Activated CD4-positive, alpha-beta T cell treated with anti-CD3 and anti-CD28 coated beads, Interleukin-10, Interleukin-2, amounts not matched to agents 100 ng/mL and 50 ng/mL, durations not matched to agents 16 hours and 8 hours (primary cell): ENCODE measurements around the gene MAP3K20.
"Not testable (repeated sequence)": the region's sequence is repeated elsewhere in the genome, so short reads cannot be mapped to it uniquely, and the experiment has no call there.

ENCODE experiments used
- DNase-seq: peaks from one replicate; pipeline ENCODE4 v3.0.0-alpha.2; 2020

MAP3K20 gene

GRCh38 chr2:173087793-173088496 is 12.3 kb downstream of the MAP3K20 start:
- DNase-seq = no peak

- no peak for DNase-seq
These were observed 14.7 kb downstream of the MAP3K20 start for GRCh38 chr2:173090276-173090877.

GRCh38 chr2:173090973-173091660 is 15.5 kb downstream of the MAP3K20 start:
- no peak for DNase-seq

- no peak for DNase-seq
These were observed 16.3 kb downstream of the MAP3K20 start for GRCh38 chr2:173091910-173092309.

GRCh38 chr2:173092844-173093402 is 17.3 kb downstream of the MAP3K20 start:
- DNase-seq = no peak

- not testable (repeated sequence) for DNase-seq
These were observed 18.0 kb downstream of the MAP3K20 start for GRCh38 chr2:173093617-173094016.

GRCh38 chr2:173094731-173095130 is 19.1 kb downstream of the MAP3K20 start:
- no peak for DNase-seq

- no peak for DNase-seq
These were observed 19.7 kb downstream of the MAP3K20 start for GRCh38 chr2:173095356-173095755.

GRCh38 chr2:173099271-173099670 is 23.6 kb downstream of the MAP3K20 start:
- DNase-seq = no peak

- DNase-seq = peak; percentile 38
These were observed 24.2 kb downstream of the MAP3K20 start for GRCh38 chr2:173099804-173100203.

- peak; percentile 64 for DNase-seq
These were observed 26.0 kb downstream of the MAP3K20 start for GRCh38 chr2:173101687-173102086.

- DNase-seq = no peak
These were observed 28.5 kb downstream of the MAP3K20 start for GRCh38 chr2:173104156-173104555.

GRCh38 chr2:173106959-173107628 is 31.4 kb downstream of the MAP3K20 start:
- DNase-seq = no peak

- no peak for DNase-seq
These were observed 32.0 kb downstream of the MAP3K20 start for GRCh38 chr2:173107629-173108022.

GRCh38 chr2:173109253-173110188 is 33.9 kb downstream of the MAP3K20 start:
- DNase-seq = no peak

- no peak for DNase-seq
These were observed 42.0 kb downstream of the MAP3K20 start for GRCh38 chr2:173117678-173118077.

- no peak for DNase-seq
These were observed 42.7 kb downstream of the MAP3K20 start for GRCh38 chr2:173118395-173118794.

- DNase-seq = no peak
These were observed 43.6 kb downstream of the MAP3K20 start for GRCh38 chr2:173119069-173119807.

GRCh38 chr2:173119944-173120343 is 44.3 kb downstream of the MAP3K20 start:
- DNase-seq = no peak

- no peak for DNase-seq
These were observed 47.3 kb downstream of the MAP3K20 start for GRCh38 chr2:173122936-173123335.

- no peak for DNase-seq
These were observed 48.8 kb downstream of the MAP3K20 start for GRCh38 chr2:173124441-173124840.
